HS-5 (cell line): ENCODE data around the gene MINPP1.
"Not testable (repeated sequence)": the region's sequence is repeated elsewhere in the genome, so short reads cannot be mapped to it uniquely, and the experiment has no call there.

ENCODE experiments used
- DNase-seq: peaks from one replicate; pipeline ENCODE4 v3.0.0-alpha.2; 2012; ENCODE audit warnings: low read depth

The MINPP1 gene

DNA sequence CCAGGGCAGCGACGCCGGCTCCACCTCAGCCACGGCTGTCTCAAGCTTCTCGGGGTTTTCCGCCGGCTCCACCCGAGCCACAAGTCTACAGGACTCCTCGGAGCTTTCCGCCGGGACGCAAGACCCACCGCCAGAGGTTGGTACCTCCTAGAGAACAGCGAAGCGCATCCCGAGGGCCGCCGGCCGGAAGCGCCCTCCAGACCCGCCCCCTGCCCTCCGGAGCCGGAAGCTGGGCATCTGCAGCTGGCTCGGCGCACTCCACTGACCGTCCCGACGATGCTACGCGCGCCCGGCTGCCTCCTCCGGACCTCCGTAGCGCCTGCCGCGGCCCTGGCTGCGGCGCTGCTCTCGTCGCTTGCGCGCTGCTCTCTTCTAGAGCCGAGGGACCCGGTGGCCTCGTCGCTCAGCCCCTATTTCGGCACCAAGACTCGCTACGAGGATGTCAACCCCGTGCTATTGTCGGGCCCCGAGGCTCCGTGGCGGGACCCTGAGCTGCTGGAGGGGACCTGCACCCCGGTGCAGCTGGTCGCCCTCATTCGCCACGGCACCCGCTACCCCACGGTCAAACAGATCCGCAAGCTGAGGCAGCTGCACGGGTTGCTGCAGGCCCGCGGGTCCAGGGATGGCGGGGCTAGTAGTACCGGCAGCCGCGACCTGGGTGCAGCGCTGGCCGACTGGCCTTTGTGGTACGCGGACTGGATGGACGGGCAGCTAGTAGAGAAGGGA, at the start of gene MINPP1:
TSS of gene MINPP1 (plus strand) at position 254 of the 726 bp plus-strand sequence. CDS start at position 277, 23 bp downstream.
- peak; percentile 53 for DNase-seq

GRCh38 chr10:87456586-87457220, 48.0 kb upstream of the MINPP1 start:
- not testable (repeated sequence) for DNase-seq

DNA sequence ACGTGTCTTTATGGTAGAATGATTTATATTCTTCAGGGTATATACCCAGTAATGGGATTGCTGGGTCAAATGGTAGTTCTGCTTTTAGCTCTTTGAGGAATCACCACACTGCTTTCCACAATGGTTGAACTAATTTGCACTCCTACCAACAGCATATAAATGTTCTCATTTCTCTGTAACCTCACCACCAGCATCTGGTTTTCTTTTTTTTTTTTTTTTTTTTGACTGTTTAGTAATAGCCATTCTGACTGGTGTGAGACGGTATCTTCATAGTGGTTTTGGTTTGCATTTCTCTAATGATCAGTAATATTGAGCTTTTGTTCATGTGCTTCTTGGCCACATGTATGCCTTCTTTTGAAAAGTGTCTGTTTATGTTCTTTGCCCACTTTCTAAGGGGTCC, 42.9 kb upstream of the MINPP1 start:
- not testable (repeated sequence) for DNase-seq

DNA sequence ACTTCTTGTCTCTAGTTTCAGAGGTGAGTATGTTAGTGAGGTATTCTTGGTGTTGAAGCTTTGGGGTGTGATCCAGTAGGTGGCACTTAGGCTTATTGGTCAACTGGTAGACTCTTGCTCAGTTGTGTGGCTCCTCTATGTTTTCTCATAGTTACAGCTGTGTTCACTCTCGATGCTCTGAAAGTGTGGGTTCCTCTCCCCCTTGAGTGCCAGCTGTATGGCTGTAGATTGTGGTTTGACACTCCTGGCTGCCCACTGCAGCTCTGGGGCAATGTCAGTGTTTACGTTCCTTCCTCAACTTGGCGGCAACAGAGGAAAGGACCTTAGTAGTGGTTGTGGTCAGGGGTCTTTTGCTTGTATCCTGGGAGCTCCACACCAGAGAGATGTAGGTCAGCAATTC, 37.8 kb upstream of the MINPP1 start:
- not testable (repeated sequence) for DNase-seq

DNA sequence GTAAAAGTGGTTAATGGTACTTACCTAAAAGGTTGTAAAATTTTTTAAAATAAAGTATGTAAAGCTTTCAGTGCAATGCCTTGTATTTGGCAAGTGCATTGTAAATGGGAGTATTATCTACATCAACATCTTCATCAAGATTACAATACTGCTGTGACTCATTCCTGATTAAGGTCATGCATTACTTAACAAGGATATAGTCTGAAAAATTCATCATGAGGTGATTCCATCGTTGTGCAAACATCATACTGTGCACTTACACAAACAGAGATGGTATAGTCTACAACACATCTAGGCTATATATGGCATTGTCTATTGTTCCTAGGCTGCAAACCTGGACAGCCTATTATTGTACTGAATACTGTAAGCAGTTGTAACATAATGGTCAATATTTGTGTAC, 16.0 kb upstream of the MINPP1 start:
- not testable (repeated sequence) for DNase-seq

GRCh38 chr10:87490285-87490684, 14.4 kb upstream of the MINPP1 start:
- not testable (repeated sequence) for DNase-seq

- not testable (repeated sequence) for DNase-seq
Observed at GRCh38 chr10:87492450-87492849, 12.2 kb upstream of the MINPP1 start.

- DNase-seq, result not testable (repeated sequence)
Observed at GRCh38 chr10:87495446-87495845, 9.2 kb upstream of the MINPP1 start.

DNA sequence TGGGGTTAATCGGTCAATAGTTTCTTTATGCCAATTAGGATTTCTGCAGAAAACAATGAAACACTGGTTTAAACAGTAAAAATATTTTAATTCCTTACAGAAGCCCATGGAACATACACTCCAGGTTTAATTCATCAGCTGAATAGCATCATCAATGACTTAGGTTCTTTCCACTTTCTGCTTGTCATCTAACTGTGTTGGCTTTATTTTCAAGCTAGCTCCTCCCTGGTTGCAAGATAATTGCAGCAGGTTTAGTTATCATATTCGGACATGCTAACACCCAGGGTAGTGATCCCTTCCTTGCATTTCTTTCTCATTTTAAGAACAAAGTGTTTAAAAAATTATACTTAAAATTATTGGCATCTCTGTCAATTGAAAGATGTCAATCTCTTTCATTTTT, 7.3 kb upstream of the MINPP1 start:
- DNase-seq, result not testable (repeated sequence)

DNA sequence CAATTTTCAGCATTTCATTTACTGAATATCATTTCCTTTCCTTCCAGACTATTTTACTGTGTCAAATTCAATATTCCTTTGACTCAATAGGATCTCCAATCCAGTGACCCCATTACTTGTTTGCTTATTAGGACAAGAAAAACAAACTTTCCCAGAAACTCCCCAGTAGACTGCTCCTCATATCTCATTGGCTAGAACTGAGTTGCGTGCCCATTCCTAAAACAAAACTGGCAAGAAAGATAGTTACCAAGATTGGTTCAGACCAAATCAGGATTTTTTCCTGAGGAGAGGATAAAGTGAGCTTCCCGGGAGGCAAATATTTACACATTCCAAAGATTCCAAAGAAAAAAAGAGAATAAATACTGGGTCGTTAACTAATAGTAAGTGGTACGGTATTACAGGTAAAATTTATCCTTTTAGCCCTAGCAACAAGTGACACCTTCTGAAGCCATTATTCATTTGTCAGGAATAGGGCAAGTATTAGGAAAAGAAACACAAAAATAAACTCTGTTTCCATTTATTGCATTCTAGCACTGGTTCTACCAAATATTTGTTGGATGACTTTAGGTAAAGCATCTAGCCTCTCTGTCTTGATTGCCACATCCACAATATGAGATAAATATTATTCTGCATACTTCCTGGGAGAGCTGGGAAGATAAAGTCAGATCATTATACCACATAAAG, 6.4 kb upstream of the MINPP1 start:
- not testable (repeated sequence) for DNase-seq

DNA sequence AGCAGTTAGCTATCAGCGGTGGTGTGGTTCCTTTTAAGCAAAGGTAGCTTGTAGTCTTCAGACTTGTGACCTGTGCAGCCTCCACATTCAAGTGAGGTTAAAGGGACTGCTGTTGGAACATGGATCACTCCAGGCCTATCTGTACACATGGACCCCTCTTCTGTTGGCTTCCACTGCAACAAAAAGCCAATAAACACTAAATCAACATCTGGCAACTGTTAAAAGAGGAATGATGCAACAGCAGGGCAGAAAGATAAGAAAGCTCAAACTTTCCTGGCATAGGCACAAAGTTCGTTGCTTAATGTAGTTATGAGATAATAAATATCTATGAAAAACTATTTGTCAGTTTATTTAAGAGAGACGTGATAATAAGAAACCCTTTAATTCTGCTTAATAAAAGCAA, 4.0 kb upstream of the MINPP1 start:
- DNase-seq, result no peak

- DNase-seq, result no peak
Observed at GRCh38 chr10:87503401-87503800, 1.3 kb upstream of the MINPP1 start.

DNA sequence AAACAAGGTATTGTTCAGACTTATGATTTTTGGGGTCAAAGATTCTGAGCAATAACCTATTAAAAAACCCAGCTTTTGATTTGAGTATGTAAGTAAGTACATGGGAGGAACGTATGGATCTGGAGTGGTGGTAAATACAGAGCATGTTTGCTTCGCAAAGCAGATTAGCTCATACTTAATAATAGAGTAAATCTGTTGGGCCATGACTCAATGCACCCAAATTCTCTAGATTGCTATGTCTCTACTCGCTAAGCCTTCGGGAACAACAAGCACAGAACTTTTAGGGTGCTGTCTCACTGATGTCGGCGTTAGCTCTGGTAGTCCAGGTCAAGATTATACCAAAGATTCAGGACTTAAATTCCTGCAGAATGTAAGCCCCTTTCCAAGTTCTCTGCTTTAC, 807 bp upstream of the MINPP1 start:
- DNase-seq, result no peak

GRCh38 chr10:87504307-87504639, 420 bp upstream of the MINPP1 start:
- no peak for DNase-seq

DNA sequence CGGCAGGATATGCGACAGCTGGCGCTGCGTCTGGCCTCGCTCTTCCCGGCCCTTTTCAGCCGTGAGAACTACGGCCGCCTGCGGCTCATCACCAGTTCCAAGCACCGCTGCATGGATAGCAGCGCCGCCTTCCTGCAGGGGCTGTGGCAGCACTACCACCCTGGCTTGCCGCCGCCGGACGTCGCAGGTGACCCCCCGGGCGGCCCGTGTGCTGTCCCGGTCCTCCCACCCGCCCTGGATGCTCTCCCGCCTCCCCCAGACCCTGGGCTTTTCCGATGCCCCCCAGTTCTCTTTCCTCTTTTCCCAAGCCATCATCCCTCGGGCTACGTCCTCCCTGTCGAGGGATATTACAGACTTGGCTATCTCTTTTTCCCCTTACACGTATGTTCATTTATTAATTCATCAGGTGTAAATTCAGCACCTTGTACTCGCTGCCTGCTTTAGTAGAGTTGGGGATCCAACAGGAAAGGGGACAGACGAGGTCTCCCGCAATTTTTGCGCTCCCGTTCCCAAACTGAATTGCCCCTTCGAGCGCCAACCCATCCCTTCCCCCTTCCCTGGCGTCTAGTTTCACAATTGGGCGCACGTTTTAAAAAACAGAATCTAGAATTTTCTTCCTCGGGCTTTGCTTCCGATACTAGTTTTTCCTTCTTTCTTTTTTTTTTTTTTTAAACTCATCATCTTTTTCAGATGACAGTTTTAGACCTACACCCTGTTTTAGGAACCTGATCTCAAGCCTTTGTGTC, 846 bp downstream of the MINPP1 start:
- no peak for DNase-seq

DNA sequence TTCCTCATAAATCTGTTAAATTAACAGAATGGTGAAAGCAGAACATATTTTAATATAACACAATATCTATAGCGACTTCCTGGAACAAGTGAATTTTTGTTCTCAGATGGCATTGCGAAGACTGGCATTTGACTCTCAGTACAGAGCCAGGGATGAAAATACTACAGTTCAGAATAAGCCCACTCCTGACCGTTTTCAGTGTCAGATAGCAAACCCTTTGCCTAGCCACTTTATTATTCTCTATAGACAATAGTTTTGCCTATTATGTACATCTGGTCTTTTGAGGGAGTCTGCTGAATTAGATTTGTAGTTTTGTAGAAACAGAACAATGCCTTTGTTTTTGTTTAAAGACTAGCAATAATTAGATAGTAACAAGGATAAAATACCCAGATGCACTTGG, 2.3 kb downstream of the MINPP1 start:
- no peak for DNase-seq

DNA sequence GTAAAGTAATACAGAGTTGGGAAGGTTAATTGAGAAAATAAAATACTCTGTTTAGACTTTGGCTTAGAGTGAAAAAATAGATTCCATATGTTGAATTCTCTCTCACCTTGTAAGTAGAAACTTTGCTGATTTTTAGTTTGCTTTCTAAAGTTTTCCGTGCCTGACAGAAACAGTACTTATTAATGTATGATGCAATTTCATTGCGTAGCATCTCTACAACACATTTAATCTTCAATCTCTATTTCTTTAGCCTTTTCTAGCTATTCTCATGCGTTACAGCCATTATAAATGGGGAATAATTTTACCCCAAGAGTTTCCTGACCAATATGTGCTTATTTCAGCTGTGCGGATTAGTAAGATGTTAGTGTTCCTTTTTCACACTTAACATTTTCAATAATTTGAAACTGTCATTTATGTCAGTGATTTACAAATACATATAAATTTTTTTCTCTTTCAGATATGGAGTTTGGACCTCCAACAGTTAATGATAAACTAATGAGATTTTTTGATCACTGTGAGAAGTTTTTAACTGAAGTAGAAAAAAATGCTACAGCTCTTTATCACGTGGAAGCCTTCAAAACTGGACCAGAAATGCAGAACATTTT, 3.3 kb downstream of the MINPP1 start:
- DNase-seq, result no peak

DNA sequence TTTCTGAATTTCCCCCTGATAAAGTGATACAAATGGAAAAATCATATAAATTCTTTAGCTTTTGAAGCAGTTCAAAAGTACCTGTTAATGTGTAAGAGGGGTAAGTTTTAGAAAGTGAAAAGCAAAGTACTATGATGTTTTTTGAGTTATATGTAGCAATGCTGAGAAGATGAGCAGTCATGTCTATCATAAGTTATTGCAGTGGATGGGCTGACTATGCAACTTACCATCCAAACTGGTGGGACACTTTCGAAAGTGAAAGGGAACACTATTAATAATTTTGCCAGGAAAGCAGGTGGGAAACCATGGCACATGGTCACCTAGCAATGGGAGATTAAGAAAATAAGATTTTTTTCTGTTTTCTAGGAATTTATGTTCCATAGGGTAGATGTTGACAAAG, 4.1 kb downstream of the MINPP1 start:
- DNase-seq, result no peak

DNA sequence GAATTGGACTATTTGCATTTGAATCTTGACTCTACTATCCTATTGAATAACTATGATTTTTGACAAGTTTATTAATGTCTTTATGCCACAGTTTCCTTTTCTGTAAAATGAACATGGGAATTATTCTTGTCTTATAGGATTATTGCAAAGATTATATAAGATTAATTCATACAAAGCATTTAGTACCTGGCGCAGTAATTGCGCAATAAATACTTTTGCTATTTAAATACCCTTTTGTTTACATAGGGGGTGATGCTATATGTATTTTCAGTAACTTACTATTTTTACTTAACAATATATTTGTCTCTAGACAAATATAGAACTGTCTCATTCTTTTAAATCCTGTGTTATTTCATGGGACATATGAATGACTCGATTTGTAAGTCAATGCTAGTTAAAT, 5.3 kb downstream of the MINPP1 start:
- no peak for DNase-seq

- DNase-seq, result no peak
Observed at GRCh38 chr10:87511526-87511925, 6.8 kb downstream of the MINPP1 start.

DNA sequence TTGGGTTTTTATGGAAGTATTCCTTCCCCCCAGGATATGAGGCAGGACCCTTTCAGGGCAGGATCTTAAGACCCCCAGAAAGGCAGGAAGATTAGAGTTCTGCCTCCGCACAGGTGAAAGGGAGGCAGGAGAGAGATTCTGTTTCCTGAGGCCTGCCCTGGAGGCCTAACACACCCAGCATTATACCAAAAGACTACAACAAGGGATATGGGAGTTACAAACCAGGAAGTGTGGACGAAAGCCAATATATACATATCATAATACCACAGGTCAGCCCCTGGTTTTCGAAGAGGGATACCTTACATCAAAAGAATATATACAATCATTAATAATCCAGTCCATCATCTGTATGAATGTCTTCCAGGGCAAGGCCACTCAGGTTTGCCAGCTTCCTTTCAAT, 14.2 kb downstream of the MINPP1 start:
- DNase-seq, result no peak

DNA sequence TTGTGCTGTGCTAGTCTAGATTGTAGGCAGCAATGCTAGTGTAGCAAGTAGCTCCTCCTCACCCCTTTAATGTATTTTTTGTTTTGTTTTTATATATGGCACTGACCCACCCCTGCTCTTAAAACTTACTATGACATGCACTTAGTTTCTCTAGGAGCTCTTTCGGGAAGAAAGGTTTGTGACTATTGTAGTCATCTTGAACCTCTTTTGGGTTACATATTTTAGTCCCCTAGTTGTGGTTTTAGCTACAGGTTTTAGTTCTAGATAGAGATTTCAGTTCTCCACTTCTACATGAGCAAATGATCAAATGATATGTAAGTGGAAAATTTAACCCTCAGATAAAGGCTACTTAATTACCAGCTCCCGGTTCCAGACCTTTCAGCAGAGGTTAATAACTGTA, 14.9 kb downstream of the MINPP1 start:
- no peak for DNase-seq
